Stimulated activated CD8-positive, alpha-beta memory T cell treated with anti-CD3 and anti-CD28 coated beads, Interleukin-15, amount 100 ng/mL, for 1 hour (primary cell): ENCODE results near the gene NKD1.

Source experiments
- DNase-seq: peaks from one replicate; pipeline ENCODE4 v3.0.0-alpha.2; 2020; ENCODE audit warnings: low read depth

Gene NKD1

DNA sequence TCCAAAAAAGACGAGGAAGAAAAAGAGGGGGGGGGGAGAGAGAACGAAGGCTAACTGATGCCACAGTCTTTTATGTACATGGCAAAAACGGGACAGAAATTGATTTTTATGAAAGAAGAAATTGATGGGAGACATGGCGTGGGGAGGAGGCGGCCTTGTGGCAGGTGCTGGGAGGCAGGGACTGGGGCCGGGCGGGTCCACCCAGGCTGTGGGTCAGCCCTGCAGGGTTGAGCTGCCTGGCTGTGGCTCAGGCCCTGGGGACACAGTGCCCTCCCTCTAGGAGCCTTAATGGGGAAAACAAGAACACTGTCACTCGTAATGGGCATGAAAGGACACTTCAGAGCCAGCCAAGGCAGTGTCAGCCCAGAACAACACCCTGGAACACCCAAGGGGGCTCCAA is 98.1 kb downstream of the NKD1 start:
- DNase-seq = no peak

DNA sequence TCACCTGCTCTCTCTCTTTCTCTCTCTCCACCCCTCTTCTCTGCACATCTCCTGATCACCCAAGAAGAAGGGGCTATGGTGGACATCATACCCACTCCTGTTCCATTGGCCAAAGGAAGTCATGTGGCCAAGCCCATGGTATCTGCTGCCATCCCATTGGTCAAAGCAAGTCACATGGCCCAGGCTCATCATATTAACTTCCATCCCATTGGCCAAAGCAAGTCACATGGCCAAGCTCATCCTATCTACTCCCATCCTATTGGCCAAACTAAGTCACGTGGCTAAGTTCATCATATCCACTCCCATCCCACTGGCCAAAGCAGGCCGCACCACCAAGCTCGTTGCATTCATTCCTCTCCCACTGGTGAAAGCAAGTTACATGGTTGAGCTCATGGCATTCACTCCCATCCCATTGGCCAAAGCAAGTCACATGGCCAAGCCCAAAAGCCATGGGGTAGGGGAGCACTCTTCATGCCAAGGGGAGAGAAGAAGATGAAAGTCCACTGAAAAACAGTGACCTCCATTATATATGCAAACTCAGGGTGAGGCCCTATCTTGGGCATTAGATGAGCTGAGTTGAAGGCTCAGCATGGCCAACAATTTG is 103.7 kb downstream of the NKD1 start:
- DNase-seq = no peak

- DNase-seq = no peak
Measured at GRCh38 chr16:50652836-50653425, 104.7 kb downstream of the NKD1 start.

DNA sequence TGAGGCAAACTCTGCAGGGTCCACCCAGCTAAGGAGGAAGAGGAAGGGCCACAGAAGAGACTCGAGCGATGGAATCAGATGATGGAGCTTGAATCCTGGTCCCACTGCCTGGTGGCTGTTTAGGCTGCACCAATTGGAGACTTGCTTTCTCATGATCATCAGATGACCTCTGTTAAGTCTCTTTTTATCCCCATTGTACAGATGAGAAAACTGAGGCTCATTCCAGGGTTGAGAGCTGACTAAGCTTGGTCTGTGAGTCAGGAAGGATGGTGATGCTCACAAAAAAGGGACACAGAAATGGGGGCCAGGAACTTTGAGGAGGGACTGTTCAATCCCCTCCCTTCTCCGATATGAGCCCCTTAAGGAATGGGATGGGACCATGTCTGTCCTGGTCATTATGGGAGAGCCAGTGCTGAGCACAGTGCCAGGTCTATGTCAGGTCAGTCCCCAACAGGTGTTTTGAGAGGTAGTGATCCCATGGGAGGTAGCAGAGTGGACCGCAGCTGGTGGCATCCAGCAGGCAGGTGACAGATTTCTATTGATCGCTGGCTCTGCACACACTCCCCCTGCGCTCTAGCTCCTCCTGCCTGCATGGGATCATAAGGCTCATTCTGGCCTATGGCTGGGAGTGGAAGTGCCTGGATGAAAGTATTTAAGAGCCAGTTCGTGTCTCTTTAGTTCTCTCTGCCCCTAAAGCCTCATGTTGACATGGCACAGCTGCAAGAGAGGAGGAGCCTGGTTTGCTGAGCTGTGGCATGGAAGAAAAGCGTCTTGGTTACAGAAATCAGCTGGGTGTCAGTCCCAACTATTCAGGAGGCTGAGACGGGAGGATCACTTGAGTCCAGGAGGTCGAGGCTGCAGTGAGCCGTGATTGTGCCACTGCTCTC is 105.7 kb downstream of the NKD1 start:
- DNase-seq = no peak

- DNase-seq = no peak
Measured at GRCh38 chr16:50655558-50656055, 107.4 kb downstream of the NKD1 start.

DNA sequence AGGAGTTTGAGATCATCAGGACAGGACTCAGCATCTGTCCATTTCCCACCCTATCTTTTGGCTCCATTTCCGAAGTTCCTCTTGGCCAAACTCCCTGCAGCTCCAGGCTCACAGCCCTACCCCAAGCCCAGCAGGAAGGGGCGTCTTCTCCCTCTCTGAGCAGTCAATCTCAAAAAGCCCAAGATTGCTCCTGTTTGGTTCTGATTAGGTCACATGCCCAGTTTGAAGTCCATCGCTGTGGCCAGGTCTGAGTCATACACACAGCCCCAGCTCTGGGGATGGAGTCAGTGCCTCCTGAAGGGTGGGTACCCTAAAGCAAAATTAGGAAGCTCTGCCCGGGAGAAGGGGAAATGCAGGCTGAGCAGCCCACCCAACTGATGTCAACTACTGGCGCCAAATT is 109.0 kb downstream of the NKD1 start:
- no peak for DNase-seq

DNA sequence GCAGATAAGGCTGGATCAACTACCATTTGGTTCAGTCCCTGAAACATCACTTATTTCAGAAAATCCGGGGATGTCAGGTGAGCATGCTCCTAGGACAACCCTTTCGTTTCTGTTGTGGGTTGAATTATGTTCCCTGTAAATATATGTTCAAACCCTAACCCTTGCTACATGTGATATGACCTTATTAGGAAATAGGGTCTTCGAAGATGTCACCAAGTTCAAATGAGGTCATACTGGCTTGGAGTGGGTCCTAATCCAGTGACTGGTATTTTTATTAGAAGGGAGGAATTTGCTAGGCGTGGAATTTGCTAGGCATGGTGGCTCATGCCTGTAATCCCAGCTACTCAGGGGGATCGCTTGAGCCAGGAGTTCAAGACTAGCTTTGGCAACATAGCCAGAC is 111.6 kb downstream of the NKD1 start:
- no peak for DNase-seq

- DNase-seq = no peak
Measured at GRCh38 chr16:50662306-50662940, 114.2 kb downstream of the NKD1 start.

DNA sequence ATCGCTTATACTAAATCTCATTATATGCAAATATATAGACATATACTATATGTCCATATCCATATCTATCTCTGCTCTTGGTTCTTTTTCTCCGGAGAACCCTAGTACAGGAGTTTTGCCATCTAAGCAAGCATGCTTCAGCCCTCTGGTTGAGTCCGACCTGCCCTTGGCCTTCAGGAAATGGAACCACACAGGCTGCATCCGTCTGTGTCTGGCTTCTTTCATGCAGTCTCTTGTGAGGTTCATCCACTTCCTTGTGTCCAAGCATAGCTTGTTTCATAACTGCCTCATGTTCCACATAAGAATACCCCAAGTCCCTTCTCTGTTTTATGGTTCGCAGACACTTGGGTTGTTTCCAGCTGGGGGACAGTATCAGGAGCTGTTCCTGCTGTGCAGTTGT is 116.1 kb downstream of the NKD1 start:
- no peak for DNase-seq

- peak; percentile 85 for DNase-seq
Measured at GRCh38 chr16:50665128-50665878, 117.1 kb downstream of the NKD1 start.

- no peak for DNase-seq
Measured at GRCh38 chr16:50666658-50667496, 118.7 kb downstream of the NKD1 start.

GRCh38 chr16:50667497-50668367 is 119.5 kb downstream of the NKD1 start:
- DNase-seq = no peak

DNA sequence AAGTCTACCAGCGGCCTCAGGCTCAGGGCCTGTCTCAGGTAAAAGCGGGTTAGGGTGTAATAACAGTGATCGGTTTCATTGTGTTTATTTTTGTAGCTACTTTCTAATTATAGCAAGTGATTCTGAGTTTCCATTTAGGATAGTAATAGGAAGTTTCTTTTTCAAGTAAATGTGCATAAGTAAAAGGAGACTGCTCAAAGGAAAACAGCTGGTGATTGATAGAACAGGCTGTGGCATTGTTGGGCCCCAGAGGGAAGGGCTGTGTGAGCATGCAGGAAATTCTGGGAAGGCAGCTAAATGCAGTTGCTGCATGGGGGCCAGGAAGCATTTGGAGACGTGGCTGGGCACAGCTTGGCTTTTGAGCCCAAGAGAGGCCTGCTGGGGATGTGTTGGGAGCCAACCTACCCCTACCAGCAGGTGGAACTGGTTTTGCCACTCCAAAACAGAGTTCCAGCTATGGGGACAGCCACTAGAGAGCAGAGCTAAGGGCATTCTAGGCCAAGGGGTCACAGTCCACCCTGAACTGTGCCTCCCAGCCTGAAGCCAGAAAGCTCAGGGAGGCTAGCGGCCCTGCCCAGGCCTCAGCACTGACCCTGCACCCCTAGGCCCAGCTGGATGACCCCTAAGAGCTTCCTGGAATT is 120.3 kb downstream of the NKD1 start:
- DNase-seq = no peak

- DNase-seq = no peak
Measured at GRCh38 chr16:50669741-50670140, 121.5 kb downstream of the NKD1 start.

DNA sequence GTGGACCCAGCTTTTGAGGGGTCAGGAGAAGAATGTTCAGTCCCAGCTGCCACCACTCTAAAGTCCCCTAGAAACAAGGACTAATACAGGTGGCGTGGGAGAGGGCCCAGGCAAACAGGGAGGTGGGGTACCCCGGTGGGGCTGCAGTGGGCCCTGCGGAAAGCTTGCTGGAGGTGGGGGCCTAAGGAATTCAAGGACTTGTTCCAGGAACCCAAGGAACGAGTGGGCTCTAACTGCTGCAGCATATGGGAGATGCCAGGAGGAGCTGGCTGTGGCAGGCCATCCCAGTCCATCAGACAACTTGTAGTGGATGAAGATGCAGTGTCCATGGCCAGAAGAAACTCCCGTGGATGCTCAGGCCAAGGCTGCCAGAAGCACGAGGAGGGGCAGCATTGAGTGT is 122.3 kb downstream of the NKD1 start:
- DNase-seq = no peak

DNA sequence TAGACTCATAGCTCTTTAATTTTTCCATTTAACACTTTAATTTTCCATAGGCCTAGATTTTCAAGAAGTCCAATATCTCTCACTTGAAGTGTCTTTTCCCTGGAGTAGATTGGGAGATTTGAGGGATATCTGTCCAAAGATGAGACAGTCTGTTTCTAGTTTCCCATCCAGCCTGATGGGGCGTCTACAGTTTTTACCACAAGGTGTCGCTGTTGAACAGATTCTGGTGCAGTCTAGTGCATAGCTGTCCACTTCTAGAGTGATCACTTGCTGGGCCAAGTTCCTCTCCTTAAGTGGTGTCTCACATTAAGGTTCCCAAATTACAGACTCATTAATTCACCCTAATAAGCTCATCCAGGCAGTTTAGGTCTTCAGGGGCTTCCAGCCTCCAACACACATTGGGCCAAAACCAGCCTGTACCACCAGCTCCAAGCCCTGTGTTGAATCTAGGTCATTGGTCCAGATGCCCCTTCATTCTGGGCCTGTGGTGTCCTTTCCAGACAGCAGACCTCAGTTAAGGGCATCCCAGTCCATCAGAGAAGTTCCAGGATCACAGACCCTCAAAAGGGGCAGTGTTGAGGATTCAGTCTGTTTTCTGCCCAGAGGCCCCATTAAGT is 123.6 kb downstream of the NKD1 start:
- no peak for DNase-seq

- DNase-seq = no peak
Measured at GRCh38 chr16:50673496-50674275, 125.5 kb downstream of the NKD1 start.

DNA sequence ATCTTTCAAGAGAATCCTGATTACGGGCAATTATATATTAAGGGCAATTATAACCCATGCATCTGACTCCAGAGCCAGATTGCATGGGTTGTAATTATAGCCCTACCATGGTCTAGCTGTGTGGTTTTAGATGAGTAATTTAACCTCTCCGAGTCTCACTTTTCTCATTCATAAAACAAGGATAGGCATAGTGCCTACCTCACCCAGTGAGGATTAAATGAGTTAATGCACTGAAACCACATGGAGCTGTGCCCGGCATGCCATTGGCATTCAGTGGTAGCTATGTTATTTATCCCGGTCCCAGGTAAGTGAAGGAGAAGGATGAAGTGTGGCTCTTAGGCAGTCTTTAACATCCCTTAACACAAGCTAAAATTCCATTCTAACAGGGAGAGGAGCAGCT is 126.6 kb downstream of the NKD1 start:
- no peak for DNase-seq
